MM.1S (cell line): ENCODE data around the gene FREM1.

Experiments
- EZH2 ChIP-seq: fragments of 300-600 bp; sonication (generic); optimal IDR thresholded peaks from 2 replicates; pipeline ENCODE3; 2017; ENCODE audit warnings: low read depth, mild to moderate bottlenecking, antibody characterized with exemption, low read length, mixed read lengths
- EZH2phosphoT487 ChIP-seq: fragments of 300-600 bp; sonication (generic); IDR thresholded peaks from 2 replicates; pipeline ENCODE4 v1.6.1; 2018; ENCODE audit warnings: antibody characterized with exemption, low read length
- TF ChIP-seq, protein P1 (sequence below): fragments of 300-600 bp; sonication (generic); IDR thresholded peaks from 2 replicates; pipeline ENCODE4 v1.5.1; 2016; ENCODE audit warnings: antibody characterized with exemption, low read length, mixed read lengths

DNA sequence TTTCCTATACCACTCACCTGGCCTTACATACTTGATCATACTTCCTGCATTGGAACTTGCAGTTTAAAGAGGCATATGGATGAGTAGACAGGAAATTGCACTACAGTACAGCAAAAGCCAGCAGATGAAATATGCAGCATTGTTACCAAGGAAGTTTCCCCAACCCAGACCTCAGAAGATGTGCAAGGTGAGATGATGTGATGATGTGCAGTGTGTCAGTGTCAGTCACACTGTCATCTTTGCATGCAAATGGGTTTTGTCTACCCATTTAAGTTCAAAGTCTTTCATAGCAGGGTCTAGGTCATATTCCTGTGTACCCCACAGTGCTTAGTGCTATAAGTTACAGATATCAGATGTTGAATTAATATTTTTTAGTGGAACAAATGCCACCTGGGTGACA is 98.4 kb downstream of the FREM1 start:
- TF ChIP-seq, protein P1, sequence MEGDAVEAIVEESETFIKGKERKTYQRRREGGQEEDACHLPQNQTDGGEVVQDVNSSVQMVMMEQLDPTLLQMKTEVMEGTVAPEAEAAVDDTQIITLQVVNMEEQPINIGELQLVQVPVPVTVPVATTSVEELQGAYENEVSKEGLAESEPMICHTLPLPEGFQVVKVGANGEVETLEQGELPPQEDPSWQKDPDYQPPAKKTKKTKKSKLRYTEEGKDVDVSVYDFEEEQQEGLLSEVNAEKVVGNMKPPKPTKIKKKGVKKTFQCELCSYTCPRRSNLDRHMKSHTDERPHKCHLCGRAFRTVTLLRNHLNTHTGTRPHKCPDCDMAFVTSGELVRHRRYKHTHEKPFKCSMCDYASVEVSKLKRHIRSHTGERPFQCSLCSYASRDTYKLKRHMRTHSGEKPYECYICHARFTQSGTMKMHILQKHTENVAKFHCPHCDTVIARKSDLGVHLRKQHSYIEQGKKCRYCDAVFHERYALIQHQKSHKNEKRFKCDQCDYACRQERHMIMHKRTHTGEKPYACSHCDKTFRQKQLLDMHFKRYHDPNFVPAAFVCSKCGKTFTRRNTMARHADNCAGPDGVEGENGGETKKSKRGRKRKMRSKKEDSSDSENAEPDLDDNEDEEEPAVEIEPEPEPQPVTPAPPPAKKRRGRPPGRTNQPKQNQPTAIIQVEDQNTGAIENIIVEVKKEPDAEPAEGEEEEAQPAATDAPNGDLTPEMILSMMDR, result no peak
- TF ChIP-seq EZH2phosphoT487 (no peak), EZH2 (no peak)
